Panc1 (cell line): Measurements from ENCODE around the gene SLC25A17. TPM values are rescaled to one million over a fixed set of nuclear protein-coding genes. Genes with fewer than 3 reads are reported as not detected.

ENCODE experiments used
- ATAC-seq: fragments of 200-7000 bp; cut with Tn5 transposase; 2 replicates; pipeline ENCODE4 v1.9.1; 2020; ENCODE audit warnings: mild to moderate bottlenecking, moderate library complexity
- BruUV-seq: library from RNA; stranded (reverse); fragments of 400-500 nt; replicated peaks from 2 replicates; lab custom pipeline; 2021; lab: Mats Ljungman, UMichigan
- CTCF ChIA-PET: fragments of 300-600 bp; sonication (Branson Sonifier 250); formaldehyde crosslinking; loops from one replicate; lab custom pipeline; 2022; ENCODE audit warnings: antibody characterized with exemption; lab: Charles Lee
- POLR2A ChIA-PET: fragments of 300-600 bp; sonication (Branson Sonifier 250); formaldehyde crosslinking; loops from one replicate; lab custom pipeline; 2022; ENCODE audit warnings: antibody characterized with exemption; lab: Charles Lee
- DNase-seq: peaks from one replicate; pipeline ENCODE4 v3.0.0-alpha.2; 2010; ENCODE audit warnings: low read depth, low spot score
- H3K27ac ChIP-seq: 2 replicates; pipeline ENCODE4 v1.5.1; 2011; ENCODE audit warnings: mild to moderate bottlenecking, low read length, inconsistent platforms
- H3K27me3 ChIP-seq: fragments of 200-500 bp; sonication (Bioruptor generic); 2 replicates; pipeline ENCODE4 v1.6.0; 2014; ENCODE audit warnings: low read length, inconsistent platforms; ENCODE audit not compliant: control insufficient read depth, insufficient read depth
- H3K36me3 ChIP-seq: fragments of 200-500 bp; sonication (Bioruptor generic); 2 replicates; pipeline ENCODE4 v1.5.1; 2014; ENCODE audit warnings: inconsistent platforms, mild to moderate bottlenecking, low read length, moderate library complexity; ENCODE audit not compliant: control insufficient read depth, insufficient read depth
- H3K4me1 ChIP-seq: 2 replicates; pipeline ENCODE4 v1.5.1; 2011; ENCODE audit warnings: inconsistent platforms, mild to moderate bottlenecking, low read length, moderate library complexity; ENCODE audit not compliant: control insufficient read depth, insufficient read depth
- H3K4me3 ChIP-seq, 2 experiments: 2 replicates each; pipeline ENCODE4 v1.5.1; 2011 to 2012; ENCODE audit warnings: low read depth in 2 of 2, low read length in 2 of 2, mild to moderate bottlenecking in 2 of 2, inconsistent platforms in 1 of 2, moderate library complexity in 1 of 2
- H3K9me3 ChIP-seq: fragments of 200-500 bp; sonication (Bioruptor generic); 2 replicates; pipeline ENCODE4 v1.5.1; 2014; ENCODE audit warnings: low read depth, mild to moderate bottlenecking, inconsistent platforms, low read length, moderate library complexity; ENCODE audit not compliant: control insufficient read depth, insufficient read depth
- POLR2AphosphoS5 ChIP-seq: IDR thresholded peaks from 2 replicates; pipeline ENCODE4 v1.6.1; 2012; ENCODE audit warnings: mild to moderate bottlenecking, low read depth, low read length, moderate library complexity
- REST ChIP-seq, 2 experiments: IDR thresholded peaks; 2 replicates each; pipeline ENCODE4 v1.6.1; 2011 to 2012; ENCODE audit warnings: low read depth in 2 of 2, control low read depth in 1 of 2, low read length in 1 of 2, mild to moderate bottlenecking in 1 of 2, moderate library complexity in 1 of 2; ENCODE audit not compliant: insufficient read depth in 1 of 2
- SIN3A ChIP-seq: IDR thresholded peaks from 2 replicates; pipeline ENCODE4 v1.6.1; 2012; ENCODE audit warnings: low read depth, mild to moderate bottlenecking, low read length, moderate library complexity, borderline replicate concordance; ENCODE audit not compliant: insufficient read depth
- TCF7L2 ChIP-seq: IDR thresholded peaks from 2 replicates; pipeline ENCODE4 v1.6.1; 2011; ENCODE audit warnings: mild to moderate bottlenecking, low read depth, low read length, inconsistent platforms
- in situ Hi-C: cut with HindIII; loops from 2 replicates; pipeline ENCODE4 v1.10.0; 2016; ENCODE audit warnings: low sequenced_read_pairs, low pct_unique_long_range_greater_than_20kb
- intact Hi-C: fragments of 100-400 bp; cut with micrococcal nuclease; formaldehyde crosslinking; loops from one replicate; pipeline ENCODE4 v1.10.0; 2022; ENCODE audit not compliant: unreplicated experiment
- total RNA-seq: library from RNA; stranded (reverse); gene quantifications from one replicate; pipeline ENCODE4 v1.2.1, GENCODE V29; 2021; ENCODE audit not compliant: unreplicated experiment
- TF ChIP-seq, protein P1 (sequence below): fragments of 450-650 bp; IDR thresholded peaks from 2 replicates; pipeline ENCODE4 v1.5.1; 2017; ENCODE audit warnings: mild to moderate bottlenecking

SLC25A17 gene
- total RNA-seq, 1 experiment from 2014 or later, result 28.9 TPM

DNA sequence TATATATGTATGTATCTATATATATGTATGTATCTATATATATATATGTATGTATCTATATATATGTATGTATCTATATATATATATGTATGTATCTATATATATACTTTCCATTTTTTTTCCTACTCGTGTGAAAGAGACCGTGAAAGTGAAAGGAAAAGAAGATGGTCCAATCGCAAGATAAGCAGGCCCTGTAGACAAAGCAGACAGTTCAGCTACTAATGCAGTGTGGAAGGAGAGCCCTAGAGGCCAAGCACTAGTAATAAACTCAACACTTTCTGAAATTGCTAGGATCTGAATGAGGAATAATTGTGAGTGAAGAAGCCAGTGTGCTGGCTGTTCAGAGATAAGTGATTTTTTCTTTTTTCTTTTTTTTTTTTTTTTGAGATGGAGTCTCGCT, 92.6 kb downstream of the SLC25A17 start:
- Histone ChIP-seq H3K9me3 (no peaks in the 10 kb centered on the region), H3K27me3 (no peaks in the 10 kb centered on the region), H3K36me3 (no peaks in the 10 kb centered on the region), H3K27ac (no peak overlapping the region), H3K4me1 (peaks cover 1% of the 10 kb centered on the region), H3K4me3 (no peak overlapping the region)
- ChIA-PET CTCF (no interaction called here), POLR2A (interaction anchor here (0.5 kb wide), 1 partner anchor 38 kb away, joined by 4 read pairs; no protein-coding TSS in a partner anchor)
- intact Hi-C loops, result no loop called here
- in situ Hi-C loops, result no loop called here
- BruUV-seq, result no TSS peak
- ATAC-seq (no peak), DNase-seq (no peak)
- TF ChIP-seq, protein P1, sequence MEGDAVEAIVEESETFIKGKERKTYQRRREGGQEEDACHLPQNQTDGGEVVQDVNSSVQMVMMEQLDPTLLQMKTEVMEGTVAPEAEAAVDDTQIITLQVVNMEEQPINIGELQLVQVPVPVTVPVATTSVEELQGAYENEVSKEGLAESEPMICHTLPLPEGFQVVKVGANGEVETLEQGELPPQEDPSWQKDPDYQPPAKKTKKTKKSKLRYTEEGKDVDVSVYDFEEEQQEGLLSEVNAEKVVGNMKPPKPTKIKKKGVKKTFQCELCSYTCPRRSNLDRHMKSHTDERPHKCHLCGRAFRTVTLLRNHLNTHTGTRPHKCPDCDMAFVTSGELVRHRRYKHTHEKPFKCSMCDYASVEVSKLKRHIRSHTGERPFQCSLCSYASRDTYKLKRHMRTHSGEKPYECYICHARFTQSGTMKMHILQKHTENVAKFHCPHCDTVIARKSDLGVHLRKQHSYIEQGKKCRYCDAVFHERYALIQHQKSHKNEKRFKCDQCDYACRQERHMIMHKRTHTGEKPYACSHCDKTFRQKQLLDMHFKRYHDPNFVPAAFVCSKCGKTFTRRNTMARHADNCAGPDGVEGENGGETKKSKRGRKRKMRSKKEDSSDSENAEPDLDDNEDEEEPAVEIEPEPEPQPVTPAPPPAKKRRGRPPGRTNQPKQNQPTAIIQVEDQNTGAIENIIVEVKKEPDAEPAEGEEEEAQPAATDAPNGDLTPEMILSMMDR, result no peak
- TF ChIP-seq REST (IDR thresholded peaks at IDR 0.05; ENCODE audit: insufficient read depth in 1 of 2, low read depth in 2 of 2, low read length in 1 of 2), result no peak

DNA sequence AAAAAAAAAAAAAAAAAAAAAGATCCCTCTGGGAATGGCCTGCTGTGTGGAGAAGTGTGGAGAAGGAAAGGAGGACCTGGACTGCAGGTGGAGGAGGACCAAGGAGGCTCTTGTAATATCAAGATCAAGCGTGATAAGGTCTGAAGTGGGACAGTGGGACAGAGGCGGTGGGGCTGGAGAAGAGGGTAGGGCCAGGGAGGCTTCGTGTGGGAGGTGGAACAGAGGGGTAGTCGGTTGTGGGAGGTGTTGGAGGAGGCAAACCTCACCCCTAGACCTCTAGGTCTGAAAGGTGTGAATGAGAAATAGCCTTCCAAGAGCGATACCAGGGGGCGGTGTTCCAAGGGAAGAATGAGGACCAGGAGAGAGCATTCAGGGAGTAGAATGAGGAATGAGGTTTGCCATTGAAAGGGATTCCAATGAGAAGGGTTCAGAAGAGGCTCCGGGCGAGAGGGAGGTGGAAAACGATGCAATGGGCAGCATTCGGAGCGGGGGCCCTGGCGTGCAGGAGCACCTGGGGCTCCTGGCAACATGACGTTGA, 95.7 kb downstream of the SLC25A17 start:
- H3K9me3 ChIP-seq, result no peaks in the 10 kb centered on the region
- H3K36me3 ChIP-seq, result no peaks in the 10 kb centered on the region
- no peak overlapping the region for H3K27ac ChIP-seq
- peaks cover 6% of the 10 kb centered on the region for H3K4me1 ChIP-seq
- TF ChIP-seq, protein P1, result no peak
- no peak for TF ChIP-seq TCF7L2
- no peak for TF ChIP-seq REST (IDR thresholded peaks at IDR 0.05; ENCODE audit: insufficient read depth in 1 of 2, low read depth in 2 of 2, low read length in 1 of 2)
- no peak for TF ChIP-seq POLR2AphosphoS5
- TF ChIP-seq SIN3A, result no peak
- CTCF ChIA-PET, result no interaction called here
- no TSS peak for BruUV-seq
- no peak overlapping the region for H3K4me3 ChIP-seq
- ATAC-seq (no peak), DNase-seq (no peak)
- H3K27me3 ChIP-seq, result no peaks in the 10 kb centered on the region
- in situ Hi-C loops, result no loop called here
- intact Hi-C loops, result no loop called here
- POLR2A ChIA-PET, result no interaction called here
